Keratinocyte (primary cell): Measurements from ENCODE around the gene TMEM74B. TPM values are rescaled to one million over a fixed set of nuclear protein-coding genes. Genes with fewer than 3 reads are reported as not detected.

Experiments
- DNase-seq: peaks from one replicate; pipeline ENCODE4 v3.0.0-alpha.2; 2011; ENCODE audit warnings: low read depth, missing footprints, low spot score
- FAIRE-seq: peaks from 2 replicates; lab custom pipeline; 2011; peaks lifted over from hg19 to GRCh38; lab: Jason Lieb, UNC
- H2AFZ ChIP-seq: 2 replicates; pipeline ENCODE4 v1.6.0; 2012; ENCODE audit warnings: low read length, control low read depth, inconsistent platforms; ENCODE audit not compliant: control insufficient read depth
- H3K27ac ChIP-seq: 2 replicates; pipeline ENCODE4 v1.5.1; 2011; ENCODE audit warnings: low read length; ENCODE audit not compliant: control insufficient read depth, insufficient read depth
- H3K27me3 ChIP-seq: 3 replicates; pipeline ENCODE4 v1.6.0; 2011; ENCODE audit warnings: low read length; ENCODE audit not compliant: control insufficient read depth, insufficient read depth; ENCODE audit errors: extremely low read depth
- H3K36me3 ChIP-seq, 2 experiments: 2 replicates in 1 of 2; 3 replicates in 1 of 2; pipeline ENCODE4 v1.5.1; 2011; ENCODE audit warnings: low read length in 2 of 2, mild to moderate bottlenecking in 1 of 2; ENCODE audit not compliant: control insufficient read depth in 2 of 2, insufficient read depth in 2 of 2; ENCODE audit errors: extremely low read depth in 1 of 2
- H3K4me1 ChIP-seq: 3 replicates; pipeline ENCODE4 v1.5.1; 2011; ENCODE audit warnings: low read length; ENCODE audit not compliant: control insufficient read depth, insufficient read depth; ENCODE audit errors: extremely low read depth
- H3K4me2 ChIP-seq: 3 replicates; pipeline ENCODE4 v1.6.0; 2011; ENCODE audit warnings: low read depth, low read length; ENCODE audit not compliant: control insufficient read depth, insufficient read depth; ENCODE audit errors: extremely low read depth
- H3K4me3 ChIP-seq, 3 experiments: fragments of 200-600 bp in 1 of 3; sonication (generic) in 1 of 3; 2 replicates in 2 of 3; 3 replicates in 1 of 3; pipeline ENCODE4 v1.5.1; 2011 to 2016; ENCODE audit warnings: low read length in 3 of 3, mild to moderate bottlenecking in 3 of 3, control low read depth in 2 of 3, inconsistent platforms in 1 of 3, low read depth in 1 of 3, mixed read lengths in 1 of 3, mixed run types in 1 of 3, moderate library complexity in 1 of 3; ENCODE audit not compliant: control insufficient read depth in 2 of 3, insufficient read depth in 2 of 3; ENCODE audit errors: extremely low read depth in 1 of 3
- H3K79me2 ChIP-seq: 2 replicates; pipeline ENCODE4 v1.6.0; 2012; ENCODE audit warnings: low read length; ENCODE audit not compliant: control insufficient read depth, insufficient read depth
- H3K9ac ChIP-seq: 3 replicates; pipeline ENCODE4 v1.6.0; 2011; ENCODE audit warnings: low read length; ENCODE audit not compliant: control insufficient read depth, insufficient read depth; ENCODE audit errors: extremely low read depth
- H3K9me1 ChIP-seq: 3 replicates; pipeline ENCODE4 v1.6.0; 2011; ENCODE audit warnings: low read length; ENCODE audit not compliant: control insufficient read depth, insufficient read depth; ENCODE audit errors: extremely low read depth
- H3K9me3 ChIP-seq: 2 replicates; pipeline ENCODE4 v1.5.1; 2012; ENCODE audit warnings: low read depth, low read length; ENCODE audit not compliant: control insufficient read depth
- H4K20me1 ChIP-seq: 3 replicates; pipeline ENCODE4 v1.6.0; 2011; ENCODE audit warnings: low read length; ENCODE audit not compliant: control insufficient read depth, insufficient read depth; ENCODE audit errors: extremely low read depth
- EZH2 ChIP-seq: IDR thresholded peaks from one replicate; pipeline ENCODE4 v1.6.1; 2012; ENCODE audit warnings: inconsistent platforms, mild to moderate bottlenecking, low read length, moderate library complexity
- dilution Hi-C: fragments of 300-500 bp; cut with MboI; formaldehyde crosslinking; loops from one replicate; pipeline ENCODE4 v1.7.0; 2020; ENCODE audit warnings: low sequenced_read_pairs; ENCODE audit not compliant: extremely low pct_ligation_motif_present
- polyA plus RNA-seq, 5 experiments: library from polyadenylated mRNA; depleted of rRNA in 3 of 5; stranded (reverse) in 3 of 5; stranded (forward) in 1 of 5; unstranded in 1 of 5; fragments of >200 nt; gene quantifications; 1 replicate in 1 of 5; 2 replicates in 3 of 5; 3 replicates in 1 of 5; pipeline versions ENCODE4 v1.2.1 to v1.2.3, GENCODE V29; 2011 to 2012; ENCODE audit warnings: missing spikeins in 2 of 5, low read depth in 1 of 5, low replicate concordance in 1 of 5
- TF ChIP-seq, protein P1 (sequence below), 3 experiments: IDR thresholded peaks in 1 of 3; conservative IDR thresholded peaks in 1 of 3; optimal IDR thresholded peaks in 1 of 3; 2 replicates in 2 of 3; 3 replicates in 1 of 3; pipeline versions ENCODE3 to v1.5.1; 2011; ENCODE audit warnings: low read length in 3 of 3, mild to moderate bottlenecking in 3 of 3, moderate library complexity in 2 of 3, control low read depth in 1 of 3, inconsistent platforms in 1 of 3; ENCODE audit not compliant: insufficient read depth in 2 of 3; ENCODE audit errors: extremely low read depth in 1 of 3

TMEM74B gene
- polyA plus RNA-seq, 1 donor (not counting 4 experiments of a cell fraction or from before 2014, with no cell fraction given), result 0.58 TPM

DNA sequence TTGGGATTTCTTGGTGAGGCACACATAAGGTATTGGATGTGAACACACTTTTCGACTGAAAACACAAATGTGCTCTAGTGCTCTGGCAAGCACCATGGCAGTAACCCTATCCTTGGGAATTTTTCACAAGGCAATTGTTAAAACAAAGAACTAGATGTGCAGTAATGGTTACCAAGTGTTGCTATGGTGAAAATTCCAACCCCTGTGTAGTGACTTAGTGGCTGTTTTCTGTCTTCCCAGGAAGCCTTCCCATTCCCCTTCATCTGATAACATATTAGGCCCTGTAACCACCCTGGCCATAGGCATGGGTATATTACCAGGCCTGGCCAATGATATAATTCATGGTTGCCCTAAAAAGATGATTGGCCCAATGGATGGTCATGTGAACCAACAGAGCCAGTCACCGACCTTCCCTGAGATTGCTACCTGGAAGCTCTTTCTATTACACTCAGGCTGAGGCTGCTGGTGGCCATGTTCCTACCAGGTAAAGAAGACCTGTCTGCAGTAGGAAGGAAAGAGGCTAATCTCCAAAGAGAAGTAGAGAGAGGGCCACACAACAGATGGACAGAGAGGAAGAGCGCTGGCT, 22.6 kb upstream of the TMEM74B start:
- Histone ChIP-seq H3K9me3 (no peaks in the 10 kb centered on the region), H3K9me1 (no peaks in the 10 kb centered on the region), H3K27me3 (peaks cover 16% of the 10 kb centered on the region), H4K20me1 (no peaks in the 10 kb centered on the region), H3K36me3 (no peaks in the 10 kb centered on the region), H3K9ac (no peak overlapping the region), H3K4me3 (no peak overlapping the region), H2AFZ (no peak overlapping the region), H3K4me2 (no peak overlapping the region), H3K4me1 (no peaks in the 10 kb centered on the region), H3K27ac (no peak overlapping the region), H3K79me2 (no peaks in the 10 kb centered on the region)
- TF ChIP-seq, protein P1, sequence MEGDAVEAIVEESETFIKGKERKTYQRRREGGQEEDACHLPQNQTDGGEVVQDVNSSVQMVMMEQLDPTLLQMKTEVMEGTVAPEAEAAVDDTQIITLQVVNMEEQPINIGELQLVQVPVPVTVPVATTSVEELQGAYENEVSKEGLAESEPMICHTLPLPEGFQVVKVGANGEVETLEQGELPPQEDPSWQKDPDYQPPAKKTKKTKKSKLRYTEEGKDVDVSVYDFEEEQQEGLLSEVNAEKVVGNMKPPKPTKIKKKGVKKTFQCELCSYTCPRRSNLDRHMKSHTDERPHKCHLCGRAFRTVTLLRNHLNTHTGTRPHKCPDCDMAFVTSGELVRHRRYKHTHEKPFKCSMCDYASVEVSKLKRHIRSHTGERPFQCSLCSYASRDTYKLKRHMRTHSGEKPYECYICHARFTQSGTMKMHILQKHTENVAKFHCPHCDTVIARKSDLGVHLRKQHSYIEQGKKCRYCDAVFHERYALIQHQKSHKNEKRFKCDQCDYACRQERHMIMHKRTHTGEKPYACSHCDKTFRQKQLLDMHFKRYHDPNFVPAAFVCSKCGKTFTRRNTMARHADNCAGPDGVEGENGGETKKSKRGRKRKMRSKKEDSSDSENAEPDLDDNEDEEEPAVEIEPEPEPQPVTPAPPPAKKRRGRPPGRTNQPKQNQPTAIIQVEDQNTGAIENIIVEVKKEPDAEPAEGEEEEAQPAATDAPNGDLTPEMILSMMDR (optimal IDR thresholded peaks at IDR 0.05 in 1 of 3, IDR thresholded peaks at IDR 0.05 in 1 of 3, conservative IDR thresholded peaks at IDR 0.05 in 1 of 3; ENCODE audit: extremely low read depth in 1 of 3, insufficient read depth in 2 of 3, low read length in 3 of 3), result no peak
- TF ChIP-seq EZH2, result no peak
- DNase-seq (no peak), FAIRE-seq (no peak)
- dilution Hi-C loops, result no loop called here

DNA sequence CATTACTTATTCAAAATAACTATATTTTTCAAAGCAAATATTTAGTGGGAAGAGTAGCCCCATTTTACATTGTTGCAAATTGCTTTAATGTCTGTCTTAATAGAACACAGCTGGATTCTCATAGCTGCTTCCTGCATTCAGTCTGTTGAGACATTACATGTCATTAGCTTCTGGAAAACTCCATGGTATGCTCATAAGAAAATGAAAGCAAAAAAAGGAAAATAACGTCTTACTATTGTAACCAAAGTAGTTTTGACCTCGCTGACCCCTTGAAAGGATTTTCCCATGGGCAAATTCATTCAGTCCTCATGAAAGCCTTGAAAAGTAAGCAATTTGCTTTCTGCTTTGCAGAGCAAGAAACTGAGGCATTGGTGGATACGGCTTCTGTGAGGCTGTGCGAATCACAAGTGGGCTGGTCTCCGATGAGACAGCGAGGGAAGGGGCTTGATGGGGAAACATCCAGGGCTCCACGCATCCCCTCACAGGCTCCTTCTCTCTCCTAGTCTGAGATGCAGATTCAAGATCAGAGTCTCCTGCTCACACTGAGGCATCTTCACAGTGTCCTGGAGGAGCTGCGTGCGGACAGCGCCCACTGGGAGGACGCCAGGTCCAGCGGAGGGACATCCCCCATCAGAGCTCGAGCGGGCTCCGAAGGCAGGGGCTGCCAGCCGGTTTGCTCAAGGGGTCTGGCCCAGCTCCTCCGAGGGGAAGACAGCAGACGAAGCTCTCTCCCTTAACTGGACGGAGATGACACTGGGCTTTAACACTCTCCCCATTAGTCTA, 21.8 kb upstream of the TMEM74B start:
- Histone ChIP-seq H3K79me2 (no peaks in the 10 kb centered on the region), H4K20me1 (no peaks in the 10 kb centered on the region), H3K4me1 (no peaks in the 10 kb centered on the region), H3K9ac (no peak overlapping the region), H3K27me3 (peaks cover 12% of the 10 kb centered on the region), H3K4me2 (no peak overlapping the region), H3K4me3 (no peak overlapping the region), H3K27ac (no peak overlapping the region), H3K36me3 (no peaks in the 10 kb centered on the region), H3K9me1 (no peaks in the 10 kb centered on the region), H2AFZ (no peak overlapping the region), H3K9me3 (no peaks in the 10 kb centered on the region)
- FAIRE-seq (no peak), DNase-seq (no peak)
- dilution Hi-C loops, result no loop called here
- TF ChIP-seq EZH2, result no peak
- TF ChIP-seq, protein P1 (optimal IDR thresholded peaks at IDR 0.05 in 1 of 3, IDR thresholded peaks at IDR 0.05 in 1 of 3, conservative IDR thresholded peaks at IDR 0.05 in 1 of 3; ENCODE audit: extremely low read depth in 1 of 3, insufficient read depth in 2 of 3, low read length in 3 of 3), result no peak
